Stimulated activated CD8-positive, alpha-beta memory T cell treated with anti-CD3 and anti-CD28 coated beads, Interleukin-12 subunit alpha, Interleukin-12 subunit beta, amount 100 ng/mL, for 24 hours (primary cell): ENCODE results near the gene GPX2.

ENCODE experiments used
- DNase-seq: peaks from one replicate; pipeline ENCODE4 v3.0.0-alpha.2; 2020; ENCODE audit errors: extremely low read depth

GPX2 gene

GRCh38 chr14:64942531-64943111 is at the start of gene GPX2:
TSS of gene GPX2 (minus strand) at chr14:64942745. CDS start at chr14:64942726, 19 bp downstream.
- no peak for DNase-seq

DNA sequence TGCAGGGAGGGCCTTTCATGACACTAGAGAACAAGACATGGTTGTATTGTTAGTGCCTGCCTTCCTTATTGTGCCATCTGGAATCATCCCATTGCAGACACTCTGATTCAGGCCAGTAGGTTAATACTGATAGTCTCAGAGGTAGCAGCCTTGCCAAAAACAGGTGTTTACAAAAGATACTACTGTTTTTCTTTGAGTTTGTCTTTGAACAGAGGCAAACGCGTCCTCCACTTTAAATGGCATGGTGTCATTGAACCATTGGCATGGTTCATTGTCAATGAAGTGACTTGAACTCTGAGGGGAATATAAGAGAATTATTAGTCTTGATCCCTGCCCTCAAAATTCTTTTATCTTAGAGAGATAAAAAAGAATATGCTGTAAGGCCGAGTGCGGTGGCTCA is 48.4 kb upstream of the GPX2 start:
- no peak for DNase-seq

DNA sequence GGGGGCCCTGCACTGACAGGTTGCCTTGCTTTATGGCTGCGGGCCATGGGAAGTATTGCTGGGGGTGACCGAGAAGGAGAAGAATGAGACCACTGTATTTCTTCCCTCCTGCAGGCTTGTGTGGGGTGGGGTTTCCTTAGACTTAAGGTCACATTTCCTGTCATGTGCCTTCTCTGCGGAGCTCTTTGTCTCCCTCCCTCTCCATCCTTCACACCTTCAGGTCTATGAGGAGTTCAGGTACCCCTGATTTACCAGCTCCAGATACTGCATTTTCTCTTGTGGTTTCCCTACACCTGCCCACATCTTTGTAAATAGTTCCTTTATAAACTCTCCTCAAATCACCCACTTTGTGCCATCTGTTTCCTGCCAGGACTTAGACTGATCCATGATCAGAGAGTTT is 47.8 kb upstream of the GPX2 start:
- no peak for DNase-seq

DNA sequence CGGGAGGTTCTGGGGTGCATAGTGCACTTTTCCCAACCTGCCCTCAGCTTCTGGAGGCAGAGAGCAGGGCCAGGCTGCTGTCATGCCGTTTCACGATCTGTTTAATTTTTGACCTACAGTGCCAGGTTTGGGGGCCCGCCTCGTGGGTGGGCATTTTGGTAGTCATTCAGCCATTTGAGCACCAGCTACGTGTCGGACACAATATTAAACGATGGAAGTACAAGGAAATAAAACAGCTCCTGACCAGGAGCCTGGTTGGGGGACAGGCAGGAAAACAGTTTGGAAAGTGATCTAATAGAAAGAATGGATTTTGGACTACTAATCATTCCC is 44.9 kb upstream of the GPX2 start:
- DNase-seq = no peak

- DNase-seq = peak; percentile 79
These were observed 44.3 kb upstream of the GPX2 start, which contains the start of gene FNTB for GRCh38 chr14:64986648-64987437. TSS of gene FNTB (plus strand) at chr14:64986895. CDS start at chr14:64986954, 59 bp downstream.

GRCh38 chr14:64983439-64984310 is 41.1 kb upstream of the GPX2 start:
- no peak for DNase-seq

GRCh38 chr14:64979336-64980074 is 37.0 kb upstream of the GPX2 start:
- no peak for DNase-seq

DNA sequence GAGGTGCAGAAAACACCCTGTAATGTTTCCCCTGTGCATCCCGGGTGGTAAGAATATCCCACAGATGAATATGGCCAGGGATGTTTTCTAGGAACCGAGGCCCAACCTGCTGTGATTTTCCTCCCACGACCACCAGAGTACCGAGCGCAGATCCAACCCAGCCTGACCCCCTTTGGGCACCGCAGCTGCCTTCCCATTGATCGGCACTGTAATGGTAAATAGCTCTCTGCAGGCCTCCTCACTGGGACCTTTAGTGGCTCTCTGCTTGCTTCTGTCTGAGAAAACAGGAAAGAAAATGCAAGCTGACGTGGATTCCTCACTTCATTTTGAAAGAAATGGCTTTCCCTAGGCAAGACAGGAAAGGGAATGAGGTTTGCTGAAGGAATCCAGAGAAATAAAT is 32.0 kb upstream of the GPX2 start:
- no peak for DNase-seq

DNA sequence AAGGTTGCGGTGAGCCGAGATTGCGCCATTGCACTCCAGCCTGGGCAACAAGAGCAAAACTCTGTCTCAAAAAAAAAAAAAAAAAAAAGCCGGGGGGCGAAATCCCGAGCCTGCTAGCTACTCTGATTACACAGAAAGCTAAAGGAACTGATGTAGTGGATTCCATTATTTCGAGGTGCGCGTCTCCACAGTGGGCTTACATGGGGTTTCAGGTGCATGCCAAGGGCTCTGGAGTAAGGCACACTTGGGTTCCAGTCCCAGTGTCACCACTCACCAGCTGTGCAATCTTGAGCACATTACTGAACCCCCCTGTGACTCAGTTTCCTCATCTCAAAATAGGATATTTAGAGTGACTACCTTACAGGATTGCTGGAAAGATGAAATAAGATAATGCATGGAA is 31.3 kb upstream of the GPX2 start:
- DNase-seq = no peak

GRCh38 chr14:64973026-64973442 is 30.5 kb upstream of the GPX2 start:
- no peak for DNase-seq

GRCh38 chr14:64971943-64972791 is 29.6 kb upstream of the GPX2 start, which contains the start of gene RAB15:
TSS of gene RAB15 (minus strand) at chr14:64972336. CDS start at chr14:64972076, 260 bp downstream.
- DNase-seq = no peak

DNA sequence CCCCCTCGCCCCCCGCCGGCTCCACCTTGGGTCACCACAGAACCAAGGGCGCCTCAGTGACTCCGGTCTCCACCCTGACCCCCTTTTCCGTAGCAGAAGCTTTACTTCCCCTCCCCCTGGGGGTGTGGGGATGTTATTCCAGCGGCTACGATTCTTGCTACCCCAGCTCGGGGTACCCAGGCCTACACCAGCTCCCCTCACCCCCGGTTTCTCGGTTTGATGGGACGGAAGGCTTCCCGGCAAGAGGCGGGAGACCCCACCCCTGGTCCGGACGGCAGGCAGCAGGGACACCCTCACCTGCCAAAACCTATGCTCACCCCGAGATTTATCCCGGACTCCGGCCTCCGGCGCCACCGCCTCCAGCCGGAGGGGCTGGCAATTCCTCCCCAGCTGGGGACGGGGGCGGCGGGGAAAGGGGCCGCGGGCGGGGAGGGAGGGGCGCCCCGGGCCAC is 29.0 kb upstream of the GPX2 start:
- no peak for DNase-seq

DNA sequence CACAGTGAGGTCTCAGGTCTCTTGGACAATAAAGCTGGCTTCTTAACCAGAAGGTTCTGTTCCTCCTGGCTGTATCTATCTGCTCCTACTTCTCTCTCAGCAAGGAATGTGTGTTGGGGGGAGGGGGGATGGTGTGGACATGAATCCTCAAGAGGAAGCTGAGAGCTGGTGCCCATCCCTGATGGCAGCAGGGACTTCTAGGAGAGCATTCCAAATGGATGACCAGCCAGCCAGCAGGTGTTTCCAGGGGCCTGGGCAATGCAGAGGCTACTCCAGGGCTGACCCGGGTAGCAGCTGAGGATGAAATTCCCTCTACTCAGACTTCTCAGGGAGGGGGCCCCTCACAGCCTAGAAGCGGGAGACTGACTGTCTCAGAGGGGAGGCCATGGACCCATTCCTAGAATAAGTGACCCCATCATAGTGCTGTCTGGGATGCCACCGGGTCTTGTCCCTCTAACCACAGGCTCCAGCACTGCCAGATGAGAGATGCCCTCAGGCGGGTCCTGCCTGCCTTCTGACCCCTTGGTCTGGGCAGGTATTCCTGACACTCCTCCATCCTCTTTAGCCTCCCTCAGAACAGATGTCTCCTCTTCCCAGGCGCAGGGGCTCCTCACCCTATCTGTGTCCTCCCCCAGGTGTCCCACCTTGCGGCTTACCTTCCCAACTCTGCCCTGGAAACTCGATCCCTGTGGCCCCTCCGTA is 28.4 kb upstream of the GPX2 start:
- DNase-seq = no peak

DNA sequence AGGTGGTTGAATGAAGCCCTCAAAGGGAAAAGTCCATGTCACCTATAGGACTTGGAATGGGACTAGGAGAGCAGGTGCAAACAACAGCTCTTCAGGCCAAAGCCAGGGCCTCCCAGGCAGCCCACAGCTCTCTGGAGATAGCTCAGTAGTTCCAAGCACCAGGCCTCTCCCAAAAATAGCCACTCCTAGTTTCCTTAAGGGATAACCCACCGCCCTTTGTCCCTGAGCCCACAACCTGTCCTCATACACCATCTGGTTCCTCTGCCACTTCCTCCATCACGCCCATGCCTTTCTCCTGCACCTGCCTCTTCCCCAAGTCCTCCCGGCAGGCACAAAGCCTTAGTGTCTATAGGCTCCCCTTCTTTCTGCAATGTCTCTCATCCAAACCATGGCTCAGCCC is 27.5 kb upstream of the GPX2 start:
- DNase-seq = no peak

DNA sequence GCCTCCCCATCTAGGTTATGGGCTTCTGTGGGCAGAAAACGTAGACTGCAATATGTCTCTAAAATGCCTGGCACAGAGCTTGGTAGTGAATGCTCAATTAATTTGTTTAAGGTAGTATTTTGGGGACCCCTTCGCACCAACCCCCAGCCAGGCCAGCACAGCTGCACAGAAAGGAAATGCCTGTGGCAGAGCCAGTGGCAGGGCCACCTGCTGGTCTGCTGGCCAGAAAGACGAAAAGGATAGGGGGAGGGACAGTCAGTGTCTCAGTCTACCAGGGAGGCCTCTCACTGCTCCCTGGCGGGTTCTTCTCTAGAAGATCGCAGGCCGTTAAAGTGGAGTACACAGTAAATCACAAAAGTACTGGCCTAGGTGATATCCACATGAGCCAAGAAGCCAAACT is 26.1 kb upstream of the GPX2 start:
- no peak for DNase-seq

- no peak for DNase-seq
These were observed 25.6 kb upstream of the GPX2 start for GRCh38 chr14:64968167-64968566.

DNA sequence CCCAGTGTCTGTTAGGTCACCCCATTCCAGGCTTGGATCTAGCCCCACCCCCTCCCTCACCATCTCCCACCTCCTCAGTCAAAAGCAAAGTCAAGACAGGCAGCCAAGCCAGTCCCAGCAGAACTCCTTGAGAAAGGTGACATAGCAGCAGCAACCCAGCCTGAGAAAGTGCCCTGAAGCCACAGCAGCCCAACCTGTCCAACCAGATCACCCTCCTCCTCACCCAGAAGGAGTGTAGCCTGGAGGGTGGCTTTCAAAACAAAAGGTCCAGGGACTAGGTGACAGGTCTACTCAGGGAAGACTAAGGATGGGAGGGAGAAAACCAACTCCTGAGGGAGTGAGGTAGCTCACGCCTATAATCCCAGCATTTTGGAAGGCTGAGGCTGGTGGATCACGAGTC is 24.4 kb upstream of the GPX2 start:
- no peak for DNase-seq

DNA sequence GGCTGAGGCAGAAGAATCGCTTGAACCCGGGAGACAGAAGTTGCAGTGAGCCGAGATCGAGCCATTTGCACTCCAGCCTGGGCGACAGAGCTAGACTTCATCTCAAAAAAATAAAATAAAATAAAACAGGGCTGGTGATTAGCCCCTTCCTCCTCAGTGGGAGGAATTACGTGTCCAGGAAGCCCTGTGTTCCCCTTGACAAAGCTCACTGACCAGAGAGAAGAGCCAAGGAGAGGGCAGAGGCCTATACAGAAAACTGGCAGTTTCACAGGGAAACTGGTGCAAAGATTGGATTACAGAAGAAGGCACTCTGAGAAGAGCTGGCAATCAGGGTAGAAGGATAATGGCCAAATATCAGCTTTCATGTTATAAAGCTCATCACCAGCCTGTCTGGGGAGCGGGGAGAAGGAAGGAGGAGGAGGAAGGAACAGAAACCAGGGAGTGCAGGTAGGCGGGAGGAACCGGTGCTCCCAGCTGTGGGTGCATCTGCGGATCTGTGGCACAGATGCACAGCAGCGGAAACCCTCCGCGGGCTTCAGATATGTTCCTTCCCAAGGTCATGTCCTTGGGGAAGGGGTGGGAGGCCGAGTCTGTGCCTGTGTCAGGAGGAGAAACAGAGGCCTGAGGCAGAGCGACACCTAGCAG is 22.9 kb upstream of the GPX2 start:
- no peak for DNase-seq

- DNase-seq = no peak
These were observed 21.1 kb upstream of the GPX2 start for GRCh38 chr14:64963611-64964010.
